H7 (cell line): Measurements from ENCODE around the gene METTL25. TPM values are rescaled to one million over a fixed set of nuclear protein-coding genes. Genes with fewer than 3 reads are reported as not detected.

Experiments
- DNase-seq: peaks from one replicate; pipeline ENCODE4 v3.0.0; 2012
- H3K27me3 ChIP-seq: 2 replicates; pipeline ENCODE4 v1.6.0; 2011; ENCODE audit warnings: mild to moderate bottlenecking, low read length; ENCODE audit not compliant: control insufficient read depth, insufficient read depth
- H3K36me3 ChIP-seq: replicated peaks from 2 replicates; pipeline ENCODE4 v1.5.1; 2011; ENCODE audit warnings: low read length; ENCODE audit not compliant: control insufficient read depth, insufficient read depth
- H3K4me3 ChIP-seq: 2 replicates; pipeline ENCODE4 v1.5.1; 2011; ENCODE audit warnings: low read depth, mild to moderate bottlenecking, control low read depth, low read length, moderate library complexity; ENCODE audit not compliant: insufficient read depth
- total RNA-seq: library from RNA; depleted of rRNA; stranded (reverse); fragments of >200 nt; shearing (Covaris generic); gene quantifications from 2 replicates; pipeline ENCODE4 v1.2.3, GENCODE V29; 2014

The METTL25 gene
- total RNA-seq, 1 experiment from 2014 or later = 6.0 TPM

DNA sequence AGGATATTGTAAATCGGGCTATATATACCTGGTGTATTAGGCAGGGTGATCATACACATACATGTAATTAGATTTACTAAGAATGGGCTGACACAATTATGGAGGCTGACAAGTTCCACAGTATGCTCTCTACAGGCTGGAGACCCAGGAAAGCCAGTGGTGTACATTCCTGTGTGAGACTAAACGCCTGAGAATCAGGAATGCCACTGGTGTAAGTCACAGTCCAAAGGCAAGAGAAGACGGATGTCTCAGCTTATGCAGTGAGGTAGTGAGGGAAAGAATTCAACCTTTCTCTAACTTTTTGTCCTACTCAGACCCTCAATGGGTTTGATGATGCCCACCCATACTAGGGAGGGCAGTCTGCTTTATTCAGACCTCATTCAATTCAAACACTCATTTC lies 57.1 kb downstream of the METTL25 start:
- Histone ChIP-seq H3K27me3 (no peaks in the 10 kb centered on the region), H3K36me3 (no peaks in the 10 kb centered on the region)
- DNase-seq = no peak

DNA sequence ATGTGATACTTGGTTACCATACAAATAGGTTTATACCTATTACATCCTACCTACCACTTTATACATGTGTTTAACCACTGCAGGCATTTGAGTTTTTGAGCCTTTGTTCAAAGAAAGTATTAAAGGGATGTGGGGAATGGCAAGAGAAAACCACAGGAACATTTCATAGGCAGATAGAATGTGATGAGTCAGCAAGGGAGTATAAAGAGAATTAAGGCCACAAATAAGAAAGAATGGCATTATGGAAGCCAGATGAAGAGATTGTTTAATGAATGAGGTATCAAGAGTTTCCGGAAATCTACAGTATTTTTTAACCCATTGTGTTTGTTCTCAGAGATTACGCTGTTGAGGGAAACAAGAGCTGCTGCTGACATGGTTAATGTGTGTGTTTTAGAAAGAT lies 66.9 kb downstream of the METTL25 start:
- Histone ChIP-seq H3K4me3 (no peak overlapping the region), H3K27me3 (no peaks in the 10 kb centered on the region), H3K36me3 (no peaks in the 10 kb centered on the region)
- no peak for DNase-seq

More for the DNA sequence above, 57.1 kb downstream of the METTL25 start:
- H3K4me3 ChIP-seq = no peak overlapping the region

GRCh38 chr12:82426081-82426480 lies 67.8 kb downstream of the METTL25 start:
- DNase-seq = no peak
- Histone ChIP-seq H3K36me3 (no peaks in the 10 kb centered on the region), H3K27me3 (no peaks in the 10 kb centered on the region), H3K4me3 (no peak overlapping the region)

DNA sequence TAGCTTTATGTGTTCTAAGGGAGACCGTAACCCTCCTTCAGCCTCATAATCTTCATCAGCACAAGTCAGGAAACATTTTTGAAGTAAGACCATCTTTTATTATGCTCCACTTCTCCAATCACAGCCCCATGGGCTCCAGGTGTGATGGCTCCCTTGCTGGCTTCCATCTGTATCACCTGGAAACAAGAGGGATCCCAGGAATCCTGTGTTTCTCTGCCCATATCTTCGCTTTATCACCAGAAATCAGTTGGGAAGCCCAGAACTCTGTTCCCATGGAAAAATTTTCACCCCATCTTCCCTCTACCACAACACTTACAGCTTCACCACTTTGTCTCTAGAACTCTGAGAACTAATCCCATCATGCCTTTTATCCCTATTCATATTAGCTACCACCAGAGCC lies 68.3 kb downstream of the METTL25 start:
- DNase-seq = no peak
- Histone ChIP-seq H3K36me3 (no peaks in the 10 kb centered on the region), H3K4me3 (no peak overlapping the region), H3K27me3 (no peaks in the 10 kb centered on the region)

DNA sequence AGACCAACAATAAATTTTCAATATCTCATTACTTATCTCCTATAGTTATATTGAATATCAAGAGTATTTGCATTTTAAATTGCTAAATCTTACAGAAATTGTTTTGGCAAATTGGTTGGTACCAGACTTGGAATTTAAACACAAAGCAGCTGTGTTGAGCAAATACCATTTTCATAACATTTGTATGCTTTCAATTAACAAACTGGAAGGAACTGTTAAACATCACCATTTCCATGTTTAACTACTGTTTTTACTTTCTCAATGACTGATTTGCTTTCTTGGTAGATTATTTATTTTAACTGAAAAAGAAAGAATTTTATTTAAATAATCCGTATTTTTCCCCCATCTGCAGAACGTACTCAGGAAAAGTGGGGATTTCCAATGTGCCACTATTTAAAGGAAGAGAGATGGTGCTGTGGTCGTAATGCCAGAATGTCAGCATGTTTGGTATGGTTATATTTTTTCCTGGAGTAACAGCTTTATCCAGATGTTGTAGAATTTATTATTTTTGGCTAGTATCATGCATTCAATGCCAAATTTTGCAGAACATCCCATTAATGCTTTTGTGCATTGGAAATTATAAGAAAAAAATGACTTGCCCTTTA lies 72.3 kb downstream of the METTL25 start:
- Histone ChIP-seq H3K36me3 (no peaks in the 10 kb centered on the region), H3K27me3 (no peaks in the 10 kb centered on the region), H3K4me3 (no peak overlapping the region)
- DNase-seq = no peak

DNA sequence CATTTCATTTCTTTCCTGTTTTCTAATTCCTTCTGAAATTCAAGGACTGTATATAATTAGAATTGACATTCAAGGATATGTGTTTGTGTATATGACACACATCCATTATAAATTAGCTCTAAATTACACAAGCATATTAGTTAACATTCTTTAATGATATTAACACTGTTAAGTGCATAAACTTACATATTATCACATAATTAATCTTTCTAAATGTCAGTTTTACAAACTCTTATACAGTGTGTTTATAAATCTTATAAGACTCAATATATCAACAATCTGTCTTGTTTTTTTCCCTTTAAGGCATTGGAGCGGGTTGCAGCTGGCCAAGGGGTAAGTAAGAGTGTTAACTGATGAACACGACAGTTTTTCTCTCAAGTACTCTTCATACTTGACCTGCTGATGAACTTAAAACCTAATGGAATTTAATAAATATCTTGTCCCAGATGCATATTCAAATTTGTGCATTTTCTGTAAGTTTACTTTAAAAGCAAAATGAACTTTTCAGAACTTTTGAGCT lies 76.1 kb downstream of the METTL25 start:
- DNase-seq = no peak
- no peaks in the 10 kb centered on the region for H3K36me3 ChIP-seq
- H3K4me3 ChIP-seq = no peak overlapping the region
- no peaks in the 10 kb centered on the region for H3K27me3 ChIP-seq

- Histone ChIP-seq H3K36me3 (no peaks in the 10 kb centered on the region), H3K27me3 (no peaks in the 10 kb centered on the region), H3K4me3 (no peak overlapping the region)
- DNase-seq = no peak
Observed at GRCh38 chr12:82436354-82436753, 78.0 kb downstream of the METTL25 start.

GRCh38 chr12:82437744-82438143 lies 79.4 kb downstream of the METTL25 start:
- Histone ChIP-seq H3K27me3 (no peaks in the 10 kb centered on the region), H3K36me3 (no peaks in the 10 kb centered on the region), H3K4me3 (no peak overlapping the region)
- DNase-seq = no peak

GRCh38 chr12:82438356-82438755 lies 80.0 kb downstream of the METTL25 start:
- H3K27me3 ChIP-seq = no peaks in the 10 kb centered on the region
- H3K4me3 ChIP-seq = no peak overlapping the region
- no peak for DNase-seq
- no peaks in the 10 kb centered on the region for H3K36me3 ChIP-seq

DNA sequence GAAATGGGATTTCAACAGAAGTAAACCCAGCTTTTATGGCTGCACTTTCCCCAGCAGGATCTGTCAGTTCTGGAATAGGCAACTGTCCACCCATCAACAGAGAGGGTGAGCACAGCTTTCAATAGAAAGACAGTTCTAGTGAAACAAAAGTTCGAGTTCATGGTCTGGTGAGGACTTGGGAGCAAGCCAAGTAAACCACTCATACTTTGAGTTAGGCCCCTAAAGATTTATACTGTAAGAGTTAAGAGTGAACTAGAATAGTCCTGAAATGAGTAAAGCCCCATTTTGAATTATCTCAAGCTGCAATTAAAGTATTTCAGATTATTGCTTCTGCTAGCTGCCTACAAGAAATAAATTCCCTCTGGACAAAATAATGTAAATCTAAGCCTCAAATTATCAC lies 82.6 kb downstream of the METTL25 start:
- no peaks in the 10 kb centered on the region for H3K36me3 ChIP-seq
- H3K27me3 ChIP-seq = no peaks in the 10 kb centered on the region
- DNase-seq = no peak
- no peak overlapping the region for H3K4me3 ChIP-seq

- no peak for DNase-seq
- Histone ChIP-seq H3K4me3 (no peak overlapping the region), H3K27me3 (no peaks in the 10 kb centered on the region), H3K36me3 (no peaks in the 10 kb centered on the region)
Observed at GRCh38 chr12:82448911-82449578, 90.7 kb downstream of the METTL25 start.

GRCh38 chr12:82456633-82457032 lies 98.3 kb downstream of the METTL25 start:
- Histone ChIP-seq H3K27me3 (no peaks in the 10 kb centered on the region), H3K4me3 (no peak overlapping the region), H3K36me3 (no peaks in the 10 kb centered on the region; the same call in 1 of the 2 replicates)
- DNase-seq = no peak

- no peaks in the 10 kb centered on the region for H3K27me3 ChIP-seq
- DNase-seq = no peak
- no peak overlapping the region for H3K4me3 ChIP-seq
- H3K36me3 ChIP-seq = no peaks in the 10 kb centered on the region; the same call in 1 of the 2 replicates
Observed at GRCh38 chr12:82458101-82458500, 99.8 kb downstream of the METTL25 start.

DNA sequence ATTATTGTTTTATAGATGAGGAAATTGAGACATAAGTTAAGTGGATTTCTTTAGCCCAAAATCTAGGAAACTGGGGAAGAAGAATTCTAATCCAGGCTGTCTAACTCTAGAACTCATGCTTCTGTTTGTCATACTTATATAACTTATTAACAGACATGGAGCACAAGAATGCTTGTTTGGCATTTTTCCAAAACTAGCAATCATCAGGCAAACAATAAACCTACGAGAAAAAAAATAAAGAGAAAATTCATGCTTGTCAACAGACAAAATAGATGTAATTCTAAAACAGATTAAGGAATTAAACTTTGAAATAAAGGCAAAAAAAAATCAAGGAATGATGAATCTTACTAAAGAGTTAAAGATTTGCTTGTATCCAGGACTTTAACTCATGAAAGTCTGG lies 103.1 kb downstream of the METTL25 start:
- Histone ChIP-seq H3K27me3 (no peaks in the 10 kb centered on the region), H3K36me3 (no peaks in the 10 kb centered on the region; the same call in 1 of the 2 replicates), H3K4me3 (no peak overlapping the region)
- DNase-seq = no peak

GRCh38 chr12:82461836-82462235 lies 103.5 kb downstream of the METTL25 start:
- H3K36me3 ChIP-seq = no peaks in the 10 kb centered on the region; the same call in 1 of the 2 replicates
- DNase-seq = no peak
- H3K4me3 ChIP-seq = no peak overlapping the region
- no peaks in the 10 kb centered on the region for H3K27me3 ChIP-seq
